GM12801 (cell line): ENCODE data around the gene C11orf16.

ENCODE experiments used
- TF ChIP-seq, protein P1 (sequence below): IDR thresholded peaks from one replicate; pipeline ENCODE4 v1.5.1; 2011; ENCODE audit warnings: control low read depth; ENCODE audit not compliant: insufficient read length; ENCODE audit errors: extremely low read depth

The C11orf16 gene

DNA sequence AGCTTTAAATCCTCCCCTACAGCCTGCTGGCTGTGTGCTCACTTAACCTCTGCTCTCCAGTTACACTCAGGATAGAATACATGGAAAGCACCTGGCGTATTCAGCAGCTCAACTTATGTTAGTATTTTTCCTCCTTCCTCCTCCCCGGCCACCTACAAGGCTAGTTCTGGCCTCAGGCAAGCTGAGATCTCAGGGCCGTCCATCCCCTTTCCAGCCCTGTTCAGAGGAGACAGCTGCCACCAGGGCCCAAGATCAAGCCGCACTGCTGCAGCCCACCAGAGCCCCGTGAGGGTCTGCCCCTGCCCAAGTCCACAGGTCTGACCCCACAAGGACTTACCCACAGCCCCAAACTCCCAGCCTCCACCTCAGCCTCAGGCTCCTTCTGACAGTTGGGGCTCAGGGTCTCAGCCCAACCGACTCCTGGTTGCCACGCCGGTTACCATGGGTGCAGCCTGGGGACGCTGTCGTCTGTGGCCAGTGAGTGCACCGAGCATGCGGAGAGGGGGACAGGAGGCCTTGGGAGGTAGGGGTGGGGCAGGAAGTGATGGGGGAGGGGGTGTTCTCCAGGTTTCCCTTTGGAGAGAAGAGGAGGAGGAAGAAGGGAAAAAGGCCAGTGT, at the start of gene C11orf16:
C11orf16 (minus strand) TSS at position 384 of the 617 bp plus-strand sequence. CDS start 639 bp downstream, outside the sequence.
- TF ChIP-seq, protein P1, sequence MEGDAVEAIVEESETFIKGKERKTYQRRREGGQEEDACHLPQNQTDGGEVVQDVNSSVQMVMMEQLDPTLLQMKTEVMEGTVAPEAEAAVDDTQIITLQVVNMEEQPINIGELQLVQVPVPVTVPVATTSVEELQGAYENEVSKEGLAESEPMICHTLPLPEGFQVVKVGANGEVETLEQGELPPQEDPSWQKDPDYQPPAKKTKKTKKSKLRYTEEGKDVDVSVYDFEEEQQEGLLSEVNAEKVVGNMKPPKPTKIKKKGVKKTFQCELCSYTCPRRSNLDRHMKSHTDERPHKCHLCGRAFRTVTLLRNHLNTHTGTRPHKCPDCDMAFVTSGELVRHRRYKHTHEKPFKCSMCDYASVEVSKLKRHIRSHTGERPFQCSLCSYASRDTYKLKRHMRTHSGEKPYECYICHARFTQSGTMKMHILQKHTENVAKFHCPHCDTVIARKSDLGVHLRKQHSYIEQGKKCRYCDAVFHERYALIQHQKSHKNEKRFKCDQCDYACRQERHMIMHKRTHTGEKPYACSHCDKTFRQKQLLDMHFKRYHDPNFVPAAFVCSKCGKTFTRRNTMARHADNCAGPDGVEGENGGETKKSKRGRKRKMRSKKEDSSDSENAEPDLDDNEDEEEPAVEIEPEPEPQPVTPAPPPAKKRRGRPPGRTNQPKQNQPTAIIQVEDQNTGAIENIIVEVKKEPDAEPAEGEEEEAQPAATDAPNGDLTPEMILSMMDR: no peak

GRCh38 chr11:8980485-8980884, 47.7 kb upstream of the C11orf16 start:
- TF ChIP-seq, protein P1: no peak

- TF ChIP-seq, protein P1: no peak
Observed at GRCh38 chr11:8973121-8973520, 40.4 kb upstream of the C11orf16 start.

DNA sequence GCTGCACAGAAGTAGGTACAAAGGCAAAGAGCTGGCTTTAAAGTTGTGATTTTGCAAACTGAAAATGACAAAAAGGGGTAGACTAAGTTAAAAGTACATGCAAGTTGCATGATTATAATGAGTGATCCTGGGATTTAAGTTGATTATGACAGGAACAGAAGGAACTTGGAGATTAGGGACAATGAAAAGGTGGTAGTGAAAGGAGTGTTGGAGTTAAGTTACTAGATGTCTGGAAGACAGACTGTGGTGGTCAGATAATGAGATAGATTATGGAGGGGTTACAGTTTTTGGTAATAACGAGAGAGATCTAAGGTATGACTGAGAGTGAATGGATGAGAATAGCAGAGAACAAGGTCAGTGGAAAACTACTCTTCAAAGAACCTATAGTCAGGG, 39.2 kb upstream of the C11orf16 start:
- TF ChIP-seq, protein P1: no peak

- TF ChIP-seq, protein P1: no peak
Observed at GRCh38 chr11:8971196-8971923, 38.6 kb upstream of the C11orf16 start.

- TF ChIP-seq, protein P1: no peak
Observed at GRCh38 chr11:8967184-8967583, 34.4 kb upstream of the C11orf16 start.

- TF ChIP-seq, protein P1: no peak
Observed at GRCh38 chr11:8964324-8965320, 31.9 kb upstream of the C11orf16 start, which contains the start of gene TMEM9B. TSS of gene TMEM9B (minus strand) at chr11:8964442. CDS start at chr11:8964313, 129 bp downstream.
